Natural killer cell (primary cell): Measurements from ENCODE around the gene TAS2R40. TPM values are rescaled to one million over a fixed set of nuclear protein-coding genes. Genes with fewer than 3 reads are reported as not detected.

ENCODE experiments used
- ATAC-seq, 3 donors: fragments of 150-1000 bp in 2 of 3; fragments of 200-7000 bp in 1 of 3; cut with Tn5 transposase; 1 replicate in 1 of 3; 2 replicates in 2 of 3; pipeline ENCODE4 v1.10.0; 2021; ENCODE audit warnings: mild to moderate bottlenecking in 2 of 3, moderate library complexity in 2 of 3
- DNase-seq, 2 donors: peaks; one replicate each; pipeline versions ENCODE4 v3.0.0 to v3.0.0-alpha.2; 2013 to 2021; ENCODE audit warnings: mixed read lengths in 1 of 2
- H3K27ac ChIP-seq: one replicate; pipeline ENCODE4 v1.5.1; 2013; ENCODE audit warnings: mild to moderate bottlenecking, low read length
- H3K27me3 ChIP-seq: one replicate; pipeline ENCODE4 v1.6.1; 2013; ENCODE audit warnings: low read length; ENCODE audit not compliant: control insufficient read depth, insufficient read depth
- H3K36me3 ChIP-seq: one replicate; pipeline ENCODE4 v1.6.1; 2013; ENCODE audit warnings: low read length; ENCODE audit not compliant: control insufficient read depth, insufficient read depth
- H3K4me1 ChIP-seq: one replicate; pipeline ENCODE4 v1.6.1; 2013; ENCODE audit warnings: low read length; ENCODE audit not compliant: control insufficient read depth, insufficient read depth
- H3K4me3 ChIP-seq: one replicate; pipeline ENCODE4 v1.5.1; 2013; ENCODE audit warnings: low read length
- H3K9me3 ChIP-seq: one replicate; pipeline ENCODE4 v1.6.1; 2013; ENCODE audit warnings: low read length; ENCODE audit not compliant: control insufficient read depth, insufficient read depth
- H3K27ac Mint-ChIP-seq, 2 donors: one replicate each; pipeline ENCODE4 v1.8.0; 2022; ENCODE audit warnings: mild to moderate bottlenecking in 2 of 2, mixed read lengths in 2 of 2, moderate library complexity in 1 of 2
- H3K27me3 Mint-ChIP-seq, 2 donors: one replicate each; pipeline ENCODE4 v1.8.0; 2022; ENCODE audit warnings: low read depth in 2 of 2, mixed read lengths in 2 of 2
- H3K36me3 Mint-ChIP-seq: one replicate; pipeline ENCODE4 v1.8.0; 2022; ENCODE audit warnings: mixed read lengths
- H3K4me1 Mint-ChIP-seq, 2 donors: one replicate each; pipeline ENCODE4 v1.8.0; 2022; ENCODE audit warnings: mixed read lengths in 2 of 2
- H3K4me3 Mint-ChIP-seq: one replicate; pipeline ENCODE4 v1.8.0; 2022; ENCODE audit warnings: mild to moderate bottlenecking, moderate library complexity, mixed read lengths
- H3K9me3 Mint-ChIP-seq, 2 donors: one replicate each; pipeline ENCODE4 v1.8.0; 2022; ENCODE audit warnings: mixed read lengths in 2 of 2
- WGBS: methylation state at CpG from one replicate; pipeline ENCODE4 v1.1.7; 2013; ENCODE audit warnings: missing lambda C conversion rate; ENCODE audit not compliant: insufficient coverage; 5-methylcytosine and 5-hydroxymethylcytosine counted together
- intact Hi-C: fragments of 100-400 bp; cut with micrococcal nuclease; formaldehyde crosslinking; loops from one replicate; pipeline ENCODE4 v1.14.2; 2022
- total RNA-seq, 4 donors: library from RNA; stranded (reverse); fragments of 120-200 nt in 1 of 4; gene quantifications; one replicate each; pipeline versions ENCODE4 v1.2.3 to v1.2.4, GENCODE V29; 2013 to 2022
- TF ChIP-seq, protein P1 (sequence below): fragments of 200-600 bp; IDR thresholded peaks from one replicate; pipeline ENCODE4 v1.8.0; 2022; ENCODE audit warnings: antibody characterized with exemption

The TAS2R40 gene
- total RNA-seq, 3 donors from 2014 or later (not counting 1 experiment from before 2014, with no cell fraction given), result not detected

DNA sequence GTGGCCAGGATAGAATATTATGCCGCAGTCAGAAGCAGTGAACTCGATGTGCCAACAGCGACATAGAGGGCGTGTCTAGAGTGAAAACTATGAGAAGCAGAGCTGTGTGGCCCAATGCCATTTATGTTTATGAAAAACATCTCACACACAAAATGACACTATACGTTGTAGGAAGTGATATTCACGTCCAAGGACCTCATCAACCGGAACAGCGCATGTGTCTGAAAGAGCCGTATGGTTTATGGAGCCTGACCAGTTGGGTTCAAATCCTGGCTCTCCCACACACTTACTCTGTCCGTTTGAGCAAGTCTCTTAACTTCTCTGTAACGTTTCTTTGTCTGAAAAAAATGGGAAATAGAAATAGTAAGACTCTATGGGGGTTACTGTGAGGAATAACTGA, 20.5 kb downstream of the TAS2R40 start:
- 91% methylated on average over 9 of the region's 11 CpGs for WGBS
- Mint-ChIP-seq H3K36me3 (peaks cover under 1% of the 10 kb centered on the region), H3K4me1 (peaks cover 0 to 10% of the 10 kb centered on the region in 2 donors)

DNA sequence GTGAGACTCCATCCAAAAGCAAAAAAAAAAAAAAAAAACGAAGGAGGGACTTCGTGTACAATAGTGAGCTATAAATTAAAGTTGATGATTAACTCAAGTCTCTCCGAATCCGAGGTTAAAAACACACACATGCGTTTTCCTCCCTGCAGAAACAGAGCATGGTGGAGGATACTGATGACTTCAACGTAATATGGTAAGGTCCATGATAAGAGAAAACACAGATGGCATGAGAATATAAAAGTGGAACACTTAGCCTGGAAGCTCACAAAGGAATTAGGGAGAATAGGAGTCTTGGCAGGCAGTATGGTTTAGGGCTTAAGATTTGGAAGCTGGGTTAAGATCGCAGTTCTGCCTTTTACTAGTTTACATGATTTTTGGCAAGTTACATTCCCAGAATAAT, 21.3 kb downstream of the TAS2R40 start:
- Histone ChIP-seq H3K4me3 (no peak overlapping the region), H3K4me1 (peaks cover 3% of the 10 kb centered on the region), H3K9me3 (no peaks in the 10 kb centered on the region), H3K27ac (no peak overlapping the region), H3K36me3 (no peaks in the 10 kb centered on the region), H3K27me3 (no peaks in the 10 kb centered on the region)
- TF ChIP-seq, protein P1, sequence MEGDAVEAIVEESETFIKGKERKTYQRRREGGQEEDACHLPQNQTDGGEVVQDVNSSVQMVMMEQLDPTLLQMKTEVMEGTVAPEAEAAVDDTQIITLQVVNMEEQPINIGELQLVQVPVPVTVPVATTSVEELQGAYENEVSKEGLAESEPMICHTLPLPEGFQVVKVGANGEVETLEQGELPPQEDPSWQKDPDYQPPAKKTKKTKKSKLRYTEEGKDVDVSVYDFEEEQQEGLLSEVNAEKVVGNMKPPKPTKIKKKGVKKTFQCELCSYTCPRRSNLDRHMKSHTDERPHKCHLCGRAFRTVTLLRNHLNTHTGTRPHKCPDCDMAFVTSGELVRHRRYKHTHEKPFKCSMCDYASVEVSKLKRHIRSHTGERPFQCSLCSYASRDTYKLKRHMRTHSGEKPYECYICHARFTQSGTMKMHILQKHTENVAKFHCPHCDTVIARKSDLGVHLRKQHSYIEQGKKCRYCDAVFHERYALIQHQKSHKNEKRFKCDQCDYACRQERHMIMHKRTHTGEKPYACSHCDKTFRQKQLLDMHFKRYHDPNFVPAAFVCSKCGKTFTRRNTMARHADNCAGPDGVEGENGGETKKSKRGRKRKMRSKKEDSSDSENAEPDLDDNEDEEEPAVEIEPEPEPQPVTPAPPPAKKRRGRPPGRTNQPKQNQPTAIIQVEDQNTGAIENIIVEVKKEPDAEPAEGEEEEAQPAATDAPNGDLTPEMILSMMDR, result no peak
- intact Hi-C loops, result no loop called here
- peaks cover 10 to 17% of the 10 kb centered on the region in 2 donors for H3K27me3 Mint-ChIP-seq
- ATAC-seq (no peak), DNase-seq (no peak)
- 96% methylated on average over 7 of the region's 7 CpGs for WGBS
- no peaks in the 10 kb centered on the region for H3K9me3 Mint-ChIP-seq
- H3K4me3 Mint-ChIP-seq, result no peak overlapping the region
- H3K27ac Mint-ChIP-seq, result no peak overlapping the region
- H3K36me3 Mint-ChIP-seq, result no peaks in the 10 kb centered on the region
- H3K4me1 Mint-ChIP-seq, result peaks cover 0 to 10% of the 10 kb centered on the region in 2 donors

More for the DNA sequence above, 20.5 kb downstream of the TAS2R40 start:
- peaks cover 3% of the 10 kb centered on the region for H3K4me1 ChIP-seq
- DNase-seq (no peak), ATAC-seq (no peak)
- H3K27me3 ChIP-seq, result no peaks in the 10 kb centered on the region
- TF ChIP-seq, protein P1, result no peak
- no peaks in the 10 kb centered on the region for H3K9me3 ChIP-seq
- H3K27ac Mint-ChIP-seq, result no peak overlapping the region
- peaks cover 9 to 18% of the 10 kb centered on the region in 2 donors for H3K27me3 Mint-ChIP-seq
- no peaks in the 10 kb centered on the region for H3K36me3 ChIP-seq
- no peak overlapping the region for H3K27ac ChIP-seq
- no peaks in the 10 kb centered on the region for H3K9me3 Mint-ChIP-seq
- intact Hi-C loops, result no loop called here
- H3K4me3 ChIP-seq, result no peak overlapping the region
- H3K4me3 Mint-ChIP-seq, result no peak overlapping the region

DNA sequence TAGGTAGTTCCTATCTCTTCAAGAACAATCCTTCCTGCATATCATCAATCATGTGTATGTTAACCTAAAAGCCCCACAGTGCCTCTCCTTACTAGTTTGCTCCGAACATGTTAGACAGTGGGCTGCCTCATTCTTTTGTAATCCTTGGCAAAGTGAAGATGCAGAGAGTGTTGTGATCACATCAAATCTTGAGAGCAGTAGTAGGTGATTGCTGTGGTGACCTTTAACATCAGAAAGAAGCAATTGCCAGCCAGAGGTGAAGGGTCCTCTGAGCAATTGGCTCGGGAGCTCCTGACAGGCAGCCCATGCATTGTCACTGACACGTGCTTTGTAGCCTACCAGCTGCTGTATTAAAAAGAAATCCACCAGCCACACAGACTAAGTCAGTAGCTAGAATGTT, 21.8 kb downstream of the TAS2R40 start:
- peaks cover 0 to 10% of the 10 kb centered on the region in 2 donors for H3K4me1 Mint-ChIP-seq
- Histone ChIP-seq H3K9me3 (no peaks in the 10 kb centered on the region), H3K36me3 (no peaks in the 10 kb centered on the region), H3K27ac (no peak overlapping the region), H3K4me1 (peaks cover 3% of the 10 kb centered on the region), H3K27me3 (no peaks in the 10 kb centered on the region), H3K4me3 (no peak overlapping the region)
- intact Hi-C loops, result no loop called here
- H3K9me3 Mint-ChIP-seq, result no peaks in the 10 kb centered on the region
- no peak for ATAC-seq
- H3K36me3 Mint-ChIP-seq, result no peaks in the 10 kb centered on the region
- DNase-seq, result no peak
- TF ChIP-seq, protein P1, result no peak
- H3K4me3 Mint-ChIP-seq, result no peak overlapping the region
- peaks cover 10 to 17% of the 10 kb centered on the region in 2 donors for H3K27me3 Mint-ChIP-seq
- no peak overlapping the region for H3K27ac Mint-ChIP-seq
- WGBS, result 77% methylated on average over 3 of the region's 3 CpGs

DNA sequence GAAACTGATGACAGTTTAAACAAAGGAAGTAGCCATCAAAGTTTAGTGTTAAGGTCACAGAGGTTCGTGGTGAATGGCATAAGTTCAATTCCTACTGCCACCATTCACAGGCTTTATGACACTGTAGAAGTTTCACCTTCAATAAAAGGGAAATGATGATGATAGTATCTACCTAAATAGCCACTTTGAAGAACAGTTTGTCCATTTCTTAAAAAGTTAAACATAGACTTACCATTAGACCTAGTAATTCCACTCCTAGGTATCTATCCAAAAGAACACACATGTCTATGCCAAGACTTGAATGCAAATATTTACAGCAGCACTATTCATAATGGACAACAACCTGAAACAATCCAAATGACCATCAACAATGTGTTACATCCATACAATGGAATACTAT, 22.5 kb downstream of the TAS2R40 start:
- Histone ChIP-seq H3K27me3 (no peaks in the 10 kb centered on the region), H3K4me1 (peaks cover 3% of the 10 kb centered on the region), H3K9me3 (no peaks in the 10 kb centered on the region), H3K4me3 (no peak overlapping the region), H3K27ac (no peak overlapping the region), H3K36me3 (no peaks in the 10 kb centered on the region)
- Mint-ChIP-seq H3K36me3 (peaks cover 5% of the 10 kb centered on the region), H3K27me3 (peaks cover 10 to 17% of the 10 kb centered on the region in 2 donors), H3K4me3 (no peak overlapping the region), H3K27ac (no peak overlapping the region), H3K9me3 (no peaks in the 10 kb centered on the region), H3K4me1 (peaks cover 0 to 10% of the 10 kb centered on the region in 2 donors)
- intact Hi-C loops, result no loop called here
- DNase-seq (no peak), ATAC-seq (no peak)
- WGBS, result no CpG with 5 or more reads among the region's 1 CpG
- TF ChIP-seq, protein P1, result no peak
